ENCODE data around the gene IVL. TPM values are rescaled to one million over a fixed set of nuclear protein-coding genes. Genes with fewer than 3 reads are reported as not detected.
A peak's percentile ranks its signal among the peaks of the same experiment; 100 is the strongest.

The IVL gene
- not detected for total RNA-seq
- long read RNA-seq, result 0 reads

- intact Hi-C loops (cut with DNase I), result no loop called here
- ATAC-seq, result no peak
Measured at GRCh38 chr1:152907686-152908601, at the start of gene IVL. IVL (plus strand) TSS chr1:152908546; CDS start chr1:152909798, 1,252 bp downstream.

GRCh38 chr1:152859696-152860095 lies 48.6 kb upstream of the IVL start, which contains the start of gene LCE7A:
LCE7A (plus strand) TSS chr1:152859996; CDS start chr1:152860698, 702 bp downstream.
- intact Hi-C loops (cut with DNase I), result no loop called here
- DNase-seq, result no peak
- no peak for ATAC-seq

More at GRCh38 chr1:152907686-152908601, at the start of gene IVL:
- DNase-seq, result no peak

- no peak for ATAC-seq
- intact Hi-C loops (cut with DNase I), result no loop called here
- DNase-seq, result no peak
Measured at GRCh38 chr1:152860129-152860528, 48.2 kb upstream of the IVL start.

- ATAC-seq (no peak), DNase-seq (no peak)
- intact Hi-C loops (cut with DNase I), result no loop called here
Measured at GRCh38 chr1:152861374-152861773, 47.0 kb upstream of the IVL start.

GRCh38 chr1:152864443-152864842 lies 43.9 kb upstream of the IVL start:
- ATAC-seq (no peak), DNase-seq (no peak)
- intact Hi-C loops (cut with DNase I), result no loop called here

GRCh38 chr1:152866321-152866720 lies 42.0 kb upstream of the IVL start:
- ATAC-seq (no peak), DNase-seq (no peak)
- intact Hi-C loops (cut with DNase I), result loop anchor here in 1 of 2 donors (5.0 kb wide), 1 partner anchor 356 kb away; no protein-coding TSS in a partner anchor

- DNase-seq, result peak; percentile 58
- ATAC-seq, result peak in 1 of 2 donors; percentile 69
- intact Hi-C loops (cut with DNase I), result loop anchor here (5.0 to 10.0 kb wide), 2 partner anchors 352 to 355 kb away; no protein-coding TSS in a partner anchor
Measured at GRCh38 chr1:152869808-152870419, 38.4 kb upstream of the IVL start.

GRCh38 chr1:152870831-152871730 lies 37.3 kb upstream of the IVL start:
- no peak for DNase-seq
- no peak for ATAC-seq
- intact Hi-C loops (cut with DNase I), result loop anchor here in 1 of 2 donors (10.0 kb wide), 1 partner anchor 354 kb away; no protein-coding TSS in a partner anchor

- DNase-seq (no peak), ATAC-seq (no peak)
- intact Hi-C loops (cut with DNase I), result loop anchor here in 1 of 2 donors (10.0 kb wide), 1 partner anchor 353 kb away; no protein-coding TSS in a partner anchor
Measured at GRCh38 chr1:152871731-152872126, 36.6 kb upstream of the IVL start.

- DNase-seq (no peak), ATAC-seq (no peak)
- intact Hi-C loops (cut with DNase I), result loop anchor here in 1 of 2 donors (10.0 kb wide), 1 partner anchor 351 kb away; no protein-coding TSS in a partner anchor
Measured at GRCh38 chr1:152873495-152873894, 34.9 kb upstream of the IVL start.

- ATAC-seq, result no peak
- intact Hi-C loops (cut with DNase I), result loop anchor here in 1 of 2 donors (10.0 kb wide), 1 partner anchor 348 kb away; no protein-coding TSS in a partner anchor
- no peak for DNase-seq
Measured at GRCh38 chr1:152876827-152877226, 31.5 kb upstream of the IVL start.

- DNase-seq (no peak), ATAC-seq (no peak)
- intact Hi-C loops (cut with DNase I), result loop anchor here in 1 of 2 donors (10.0 kb wide), 1 partner anchor 347 kb away; no protein-coding TSS in a partner anchor
Measured at GRCh38 chr1:152878042-152878441, 30.3 kb upstream of the IVL start, which contains the start of gene SMCP. SMCP (plus strand) TSS chr1:152878322; CDS start chr1:152884423, 6,101 bp downstream.

GRCh38 chr1:152879559-152880198 lies 28.7 kb upstream of the IVL start:
- DNase-seq (no peak), ATAC-seq (no peak)
- intact Hi-C loops (cut with DNase I), result loop anchor here in 1 of 2 donors (10.0 kb wide), 1 partner anchor 345 kb away; no protein-coding TSS in a partner anchor

- intact Hi-C loops (cut with DNase I), result no loop called here
- ATAC-seq (no peak), DNase-seq (no peak)
Measured at GRCh38 chr1:152880316-152880715, 28.0 kb upstream of the IVL start.

- ATAC-seq (no peak), DNase-seq (no peak)
- intact Hi-C loops (cut with DNase I), result no loop called here
Measured at GRCh38 chr1:152880907-152881306, 27.4 kb upstream of the IVL start.

GRCh38 chr1:152884085-152884484 lies 24.3 kb upstream of the IVL start:
- intact Hi-C loops (cut with DNase I), result no loop called here
- ATAC-seq, result no peak
- DNase-seq, result no peak

- ATAC-seq (no peak), DNase-seq (no peak)
- intact Hi-C loops (cut with DNase I), result no loop called here
Measured at GRCh38 chr1:152884506-152884905, 23.8 kb upstream of the IVL start.

GRCh38 chr1:152884966-152885624 lies 23.3 kb upstream of the IVL start:
- no peak for DNase-seq
- ATAC-seq, result no peak
- intact Hi-C loops (cut with DNase I), result no loop called here

All from left cardiac atrium (tissue), 4 donors.